Fibroblast of skin of scalp (primary cell): Measurements from ENCODE around the gene GMCL2.

ENCODE experiments used
- DNase-seq: peaks from one replicate; pipeline ENCODE4 v3.0.0-alpha.2; 2013

The GMCL2 gene

DNA sequence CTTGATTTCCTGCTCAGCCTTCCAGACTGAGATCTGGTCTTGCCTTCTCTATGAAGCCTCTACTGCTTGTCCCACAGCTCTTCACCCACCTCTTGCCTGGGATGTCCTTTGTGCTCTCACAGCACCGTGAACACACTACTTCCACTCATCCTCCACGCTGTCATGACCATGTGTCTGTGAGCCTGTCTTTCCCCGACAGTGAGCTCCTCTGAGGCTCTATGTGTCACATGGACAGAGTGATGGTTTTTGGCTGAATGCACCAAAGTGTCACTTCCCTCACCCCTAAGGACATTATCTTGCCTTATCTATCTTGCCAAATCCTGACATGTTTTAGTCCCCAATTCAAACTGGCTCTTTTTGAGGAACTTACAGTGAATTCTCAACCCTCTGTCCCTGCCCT, 34.1 kb upstream of the GMCL2 start:
- no peak for DNase-seq

DNA sequence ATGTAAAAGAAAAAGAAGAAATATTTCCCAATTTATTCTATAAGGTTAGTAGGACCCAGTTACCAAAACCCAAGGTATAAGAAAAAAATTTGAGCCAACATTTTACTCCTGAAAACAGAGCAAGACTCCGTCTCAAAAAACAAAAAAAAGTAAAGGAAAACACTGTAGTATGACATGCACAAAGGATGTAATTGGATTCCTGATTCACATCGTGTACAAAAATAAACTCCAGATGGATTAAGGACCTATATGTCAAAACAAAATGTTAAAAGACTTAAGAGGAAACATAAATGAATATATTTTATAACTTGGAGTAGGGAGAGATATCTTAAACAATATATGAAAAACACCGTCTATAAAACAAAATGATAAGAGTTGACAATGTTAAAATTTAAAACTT, 31.7 kb upstream of the GMCL2 start:
- DNase-seq = no peak

DNA sequence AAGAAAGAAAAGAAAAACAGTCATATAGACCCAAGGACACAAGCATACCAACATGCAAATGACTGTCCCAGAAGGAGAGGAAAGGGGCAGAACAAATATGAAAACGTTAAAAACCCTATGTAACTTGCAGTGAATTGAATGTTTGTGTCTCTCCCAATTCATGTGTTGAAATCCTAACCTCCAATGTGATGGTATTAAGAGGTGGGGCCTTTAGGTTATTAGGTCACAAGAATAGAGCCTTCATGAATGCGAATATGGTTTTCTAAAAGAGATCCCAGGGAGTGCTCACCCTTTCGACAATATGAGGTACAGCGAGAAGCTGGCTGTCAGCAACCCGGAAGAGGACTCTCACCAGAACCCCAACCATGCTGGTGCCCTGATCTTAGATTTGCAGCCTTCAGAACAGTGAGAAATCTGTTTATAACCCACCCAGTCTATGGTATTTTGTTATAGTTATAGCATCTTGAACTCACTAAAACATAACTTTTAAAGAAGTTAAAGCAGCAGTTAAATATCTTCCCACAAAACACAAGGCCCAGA, 31.1 kb upstream of the GMCL2 start:
- DNase-seq = no peak

DNA sequence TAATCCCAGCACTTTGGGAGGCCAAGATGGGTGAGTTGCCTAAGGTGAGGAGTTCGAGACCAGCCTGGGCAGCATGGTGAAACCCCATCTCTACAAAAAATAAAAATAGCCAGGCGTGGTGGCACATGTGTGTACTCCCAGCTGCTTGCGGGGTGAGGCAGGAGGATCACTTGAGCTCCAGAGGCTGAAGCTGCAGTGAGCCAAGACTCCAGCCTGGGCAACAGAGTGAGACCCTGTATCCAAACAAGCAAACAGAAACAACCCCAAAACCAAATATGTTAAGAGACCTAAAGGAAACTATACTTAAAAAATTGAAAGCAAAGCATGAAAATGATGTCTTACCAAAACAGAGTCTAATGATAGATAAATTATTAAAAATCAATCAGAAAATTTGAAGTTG, 29.6 kb upstream of the GMCL2 start:
- DNase-seq = no peak

DNA sequence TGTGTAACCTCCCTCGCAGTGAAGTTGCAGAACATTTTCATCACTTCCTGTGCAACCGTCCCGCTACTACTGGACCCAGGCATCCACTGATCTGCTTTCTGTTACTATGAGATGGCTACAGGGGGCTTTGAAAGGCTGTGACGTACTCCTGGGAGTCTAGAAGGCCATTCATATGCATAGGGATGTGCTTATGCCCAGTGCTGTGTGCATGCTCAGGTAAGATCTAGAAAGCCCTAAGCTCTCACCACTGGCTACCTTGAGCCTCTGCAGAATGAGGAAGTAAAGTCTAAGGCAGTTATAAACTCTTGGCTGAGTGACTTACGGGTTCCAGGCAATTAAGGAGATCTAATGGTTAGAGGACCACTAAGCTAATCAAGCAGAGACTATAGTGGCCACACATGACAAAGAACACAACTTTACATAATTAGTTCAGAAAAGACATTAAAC, 28.9 kb upstream of the GMCL2 start:
- no peak for DNase-seq

DNA sequence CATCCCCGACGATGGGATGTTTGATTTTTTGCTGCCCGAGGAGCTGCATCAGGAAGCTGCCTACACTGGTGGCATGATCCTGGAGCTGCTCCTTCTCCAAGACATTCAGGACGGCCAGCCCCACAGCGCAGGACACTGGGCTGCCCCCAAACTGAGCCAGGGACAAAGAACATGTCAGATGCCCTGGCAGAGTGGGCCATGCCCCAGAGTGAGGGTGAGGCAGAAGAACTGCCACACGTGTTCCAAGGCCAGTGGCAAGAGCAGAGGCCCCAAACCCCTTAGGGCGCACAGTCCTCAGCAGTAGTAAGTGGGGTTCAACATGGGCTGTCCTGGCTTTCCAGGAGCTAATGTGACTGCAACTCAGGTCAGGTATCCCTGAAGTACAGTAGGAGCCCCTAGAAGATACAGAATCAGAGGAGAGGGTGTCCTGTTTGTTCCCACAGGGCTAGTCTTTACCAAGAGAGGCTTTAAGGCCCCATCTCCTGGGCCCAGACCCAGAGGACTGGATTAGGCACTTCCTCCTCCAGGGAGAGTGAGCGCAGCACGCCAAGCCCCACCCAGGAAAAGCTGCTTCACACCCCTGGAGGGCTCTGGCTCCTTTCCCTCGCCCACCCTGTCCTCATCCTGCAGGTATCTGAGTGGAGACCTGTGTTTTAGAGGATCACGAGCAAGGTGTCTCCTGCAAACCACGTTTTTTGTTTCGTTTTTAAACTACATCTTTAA, 28.3 kb upstream of the GMCL2 start:
- no peak for DNase-seq

DNA sequence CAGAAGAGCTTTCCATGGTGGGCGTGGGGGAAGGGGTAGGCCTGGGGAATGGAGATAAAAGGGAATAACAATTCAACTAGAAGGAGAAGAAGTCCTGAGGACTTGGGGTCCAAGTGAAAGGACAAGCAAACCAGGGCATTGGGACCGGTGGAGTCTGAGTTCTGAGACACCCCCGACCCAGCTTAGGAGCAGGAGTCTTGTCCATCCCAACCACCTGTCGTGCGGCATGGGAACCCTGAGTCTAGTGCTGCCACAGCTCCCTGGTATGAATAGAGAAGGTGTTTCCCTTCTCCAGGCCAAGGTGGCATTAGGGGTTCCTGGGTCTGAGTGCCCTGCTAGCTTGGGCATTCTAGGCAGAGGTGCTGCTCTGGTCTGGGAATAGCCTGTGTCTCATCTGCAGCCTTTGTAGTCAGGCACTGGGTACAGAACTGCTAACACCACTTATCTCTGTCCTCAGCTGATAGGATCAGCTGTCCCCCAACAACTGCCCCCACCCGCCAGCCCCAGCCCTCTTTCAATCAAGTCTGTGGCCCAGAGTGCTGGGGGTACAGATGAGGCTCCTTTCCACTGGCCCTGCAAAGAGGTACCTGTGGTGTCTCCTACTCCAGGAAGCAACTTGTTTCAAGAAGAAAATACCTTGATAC, 27.1 kb upstream of the GMCL2 start:
- no peak for DNase-seq

DNA sequence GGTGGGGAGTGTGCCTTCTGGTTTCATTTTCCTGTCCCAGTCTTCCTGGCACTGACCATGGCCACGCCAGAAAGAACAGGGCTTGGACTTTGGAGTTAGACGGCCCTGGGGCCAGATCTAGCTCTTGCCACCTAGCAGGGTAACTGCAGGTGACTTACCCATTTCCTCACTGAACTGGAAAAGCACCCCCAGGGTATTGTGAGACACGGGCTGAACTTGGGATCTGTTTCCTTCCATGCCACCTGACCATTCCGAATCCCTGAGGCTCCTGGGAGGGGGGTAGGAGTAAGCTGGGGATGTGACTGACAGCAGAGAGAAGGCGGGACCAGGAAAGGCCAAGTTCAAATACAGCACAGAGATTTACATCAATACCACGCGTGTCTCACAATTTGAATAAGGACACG, 26.6 kb upstream of the GMCL2 start:
- DNase-seq = no peak

DNA sequence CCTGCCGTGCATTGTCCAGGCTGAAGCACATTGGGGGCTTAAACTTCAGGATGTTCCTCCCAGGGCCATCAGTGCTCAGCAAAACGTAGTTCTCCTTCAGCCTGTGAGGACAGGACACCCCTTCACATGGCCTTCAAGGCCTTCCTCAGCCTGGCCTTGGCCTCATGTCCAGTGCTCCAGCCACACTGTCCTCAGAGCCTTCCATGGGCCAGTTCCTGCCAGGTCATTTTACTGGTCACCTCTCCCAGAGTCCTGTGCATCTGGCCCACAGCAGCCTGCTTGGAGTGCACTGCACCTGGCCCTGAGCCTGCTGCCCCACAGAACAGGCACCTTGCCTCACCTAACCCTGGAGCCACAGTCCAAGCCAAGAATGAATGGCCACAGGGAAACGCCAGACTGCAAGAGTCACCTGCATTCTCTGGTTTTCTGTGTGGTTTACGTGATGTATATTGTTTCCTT, 25.9 kb upstream of the GMCL2 start:
- DNase-seq = no peak

DNA sequence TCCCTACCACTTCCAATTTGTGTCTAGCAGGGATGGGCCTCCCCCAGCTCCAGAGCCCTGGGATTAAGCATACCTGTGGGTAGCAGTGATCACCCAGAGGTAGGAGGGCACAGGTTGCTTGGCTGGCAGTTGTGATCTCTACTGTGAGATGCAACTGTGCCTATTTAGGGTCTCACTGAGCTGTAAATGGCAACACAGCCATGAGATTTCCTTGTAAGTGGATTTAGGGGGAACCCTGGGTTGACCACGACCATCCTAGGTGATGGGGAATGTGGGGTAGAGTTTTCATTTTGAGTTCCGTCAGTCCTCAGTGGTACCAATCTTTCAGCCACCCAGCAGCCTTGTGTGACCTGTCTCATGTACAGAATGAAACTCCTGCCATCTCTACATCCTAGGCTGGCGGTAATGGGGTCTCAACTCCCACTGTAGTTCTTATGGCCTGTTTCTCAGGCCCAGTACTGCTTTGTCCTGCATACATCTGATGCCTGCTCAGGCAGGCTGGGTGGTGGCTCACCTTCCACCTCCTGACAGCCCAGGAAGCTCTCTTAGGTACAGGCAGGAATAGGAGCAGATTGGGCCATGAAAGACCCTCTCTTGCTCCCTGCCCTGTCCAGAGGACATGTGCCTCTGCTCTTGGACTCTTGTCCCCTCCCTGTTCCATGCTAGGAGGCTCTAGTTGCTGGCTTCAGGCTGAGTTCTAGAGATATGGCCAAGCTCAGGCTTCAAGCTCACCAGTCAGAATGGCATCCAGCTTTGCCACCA, 25.3 kb upstream of the GMCL2 start:
- no peak for DNase-seq

DNA sequence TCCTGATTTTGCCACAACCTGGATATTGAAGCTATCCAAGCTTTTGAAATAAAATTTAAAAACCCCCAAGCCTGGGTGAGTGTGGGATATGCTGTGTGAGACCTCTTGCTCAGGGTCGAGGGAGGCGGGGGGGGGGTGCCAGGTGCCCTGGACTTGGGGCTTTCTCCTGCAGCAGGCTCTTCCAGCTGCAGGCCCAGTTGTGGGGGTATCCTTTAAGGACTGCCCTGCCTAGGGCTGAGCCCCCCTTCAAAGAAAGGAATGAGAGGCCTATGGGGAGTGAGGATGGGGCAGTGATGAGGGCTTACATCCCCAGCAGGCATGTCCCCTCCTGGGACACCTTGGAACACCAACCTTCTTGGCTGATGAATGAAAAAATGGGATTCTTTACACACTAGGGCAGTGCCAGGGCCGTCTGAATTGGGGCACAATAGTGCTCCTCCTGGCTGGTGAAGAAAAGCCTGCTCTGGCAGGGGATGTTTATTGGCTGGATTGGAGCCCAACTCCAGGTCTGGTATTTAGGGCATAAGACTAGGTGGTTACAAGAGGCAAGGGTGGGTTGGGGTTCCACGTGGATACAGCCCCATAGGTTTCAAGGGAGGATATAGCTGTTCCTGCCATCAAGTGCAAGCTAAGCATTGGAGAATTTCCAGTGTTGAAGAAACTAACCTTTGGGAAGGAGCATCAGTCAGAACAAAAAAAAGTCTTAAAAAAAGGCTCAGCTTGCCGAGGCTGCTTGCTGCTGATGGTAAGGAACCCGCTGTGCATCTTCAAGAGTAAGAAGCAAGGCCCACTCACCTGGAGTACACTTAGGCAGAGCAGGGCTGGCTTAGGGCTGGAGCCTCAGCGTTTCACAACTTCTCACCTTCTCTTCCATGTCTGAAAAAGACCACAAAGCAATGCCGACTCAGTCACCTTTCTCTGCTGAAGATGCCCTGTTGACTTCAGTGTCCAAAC, 24.2 kb upstream of the GMCL2 start:
- no peak for DNase-seq

DNA sequence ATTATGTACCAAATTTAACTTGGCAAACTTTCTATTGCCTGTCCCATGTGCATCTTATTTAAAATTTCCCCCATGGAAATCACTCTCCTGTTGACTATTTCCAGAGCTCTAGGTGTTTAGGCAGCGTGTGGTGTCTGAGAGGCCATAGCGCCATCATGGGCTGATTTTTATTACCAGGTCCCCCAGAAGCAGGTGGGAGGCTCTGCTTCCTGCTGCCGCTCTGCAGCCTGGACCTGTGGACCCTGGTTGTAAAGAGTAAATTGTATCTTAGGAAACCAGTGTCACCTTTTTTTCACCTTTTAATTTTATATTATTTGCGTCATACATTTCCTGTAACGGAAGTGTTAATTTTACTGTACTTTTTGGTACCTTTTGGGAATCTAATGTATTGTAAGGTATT, 23.5 kb upstream of the GMCL2 start:
- DNase-seq = no peak

DNA sequence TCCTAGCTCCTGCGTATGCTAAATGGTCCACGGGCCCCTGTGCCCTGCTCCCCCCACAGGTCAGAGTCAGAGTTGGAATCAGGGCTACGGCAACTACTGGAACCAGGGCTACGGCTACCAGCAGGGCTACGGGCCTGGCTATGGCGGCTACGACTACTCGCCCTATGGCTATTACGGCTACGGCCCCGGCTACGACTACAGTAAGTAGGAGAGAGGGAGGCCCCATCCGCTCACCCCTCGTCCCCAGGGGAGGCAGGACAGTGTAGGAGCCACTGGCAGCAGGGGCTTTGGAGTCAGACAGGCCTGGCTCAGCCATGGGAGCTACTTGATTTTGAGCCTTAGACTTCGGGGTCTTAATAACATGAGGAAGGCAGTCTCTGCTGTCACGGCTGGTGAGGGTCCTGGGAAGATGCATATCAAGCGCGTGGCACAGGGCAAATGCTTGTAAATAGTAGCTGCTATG, 22.9 kb upstream of the GMCL2 start:
- DNase-seq = no peak

DNA sequence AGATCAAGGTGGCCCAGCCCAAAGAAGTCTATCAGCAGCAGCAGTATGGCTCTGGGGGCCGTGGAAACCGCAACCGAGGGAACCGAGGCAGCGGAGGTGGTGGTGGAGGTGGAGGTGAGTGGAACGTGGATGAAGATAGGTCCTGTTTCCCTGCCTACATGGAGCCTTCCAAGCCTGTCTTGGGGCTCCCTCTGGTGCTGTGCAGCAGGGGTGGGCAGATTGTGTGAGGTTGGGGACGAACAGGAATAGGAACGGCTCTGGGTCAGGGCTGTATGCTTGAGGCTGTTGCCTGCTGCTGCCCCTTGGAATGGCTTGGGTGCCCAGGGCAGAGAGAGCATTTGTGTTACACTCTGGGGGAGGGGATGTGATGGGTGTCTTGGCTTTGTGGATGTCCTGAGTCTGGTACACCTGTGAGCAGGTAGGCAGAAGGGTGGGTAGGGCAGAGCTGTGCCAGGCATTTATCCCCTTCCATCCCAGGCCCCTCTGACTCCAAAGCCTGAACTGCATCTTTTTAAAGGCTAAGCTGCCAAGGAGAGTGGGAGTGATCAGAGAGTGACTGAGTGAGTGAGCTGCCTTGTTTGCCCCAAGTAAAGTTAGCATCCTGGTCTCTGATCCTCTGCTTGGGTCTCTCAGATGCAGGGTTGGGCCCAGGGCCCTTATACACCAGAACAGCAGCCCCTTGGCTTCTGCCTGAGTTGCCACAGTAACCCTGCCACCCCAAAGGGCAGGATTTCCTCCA, 22.3 kb upstream of the GMCL2 start:
- DNase-seq = no peak

DNA sequence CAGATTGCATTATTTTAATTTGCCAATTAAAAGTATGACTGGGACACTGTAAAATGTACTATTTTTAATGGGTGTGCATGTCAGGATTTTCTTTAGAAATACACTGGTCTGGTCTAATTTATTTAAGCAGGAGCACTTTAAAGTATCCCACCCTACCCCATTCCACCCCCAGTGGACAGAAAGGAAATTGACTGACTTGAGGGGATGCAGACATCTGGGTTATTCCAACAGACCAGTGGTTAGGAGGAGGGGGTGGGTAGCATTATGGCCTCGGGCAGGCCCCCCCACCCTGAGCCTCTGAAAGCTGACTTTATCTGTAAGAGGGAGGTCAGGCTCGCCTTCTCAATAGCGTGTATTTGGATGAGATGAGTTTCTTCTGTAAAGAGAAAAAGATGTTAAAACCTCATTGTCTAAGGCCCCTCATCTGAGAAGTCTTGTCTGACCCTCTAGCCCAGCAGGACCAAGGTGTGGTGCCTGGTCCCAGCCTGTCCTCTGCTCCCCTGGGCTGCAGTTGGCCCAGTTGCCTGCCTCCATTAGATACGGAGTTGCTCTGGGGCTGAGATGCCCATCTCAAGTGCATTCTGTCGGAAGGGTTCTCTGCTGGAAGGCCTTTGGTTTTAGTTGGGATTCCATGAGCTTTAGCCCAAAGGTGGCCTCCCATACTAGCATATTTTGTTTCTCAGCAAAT, 21.5 kb upstream of the GMCL2 start:
- no peak for DNase-seq

DNA sequence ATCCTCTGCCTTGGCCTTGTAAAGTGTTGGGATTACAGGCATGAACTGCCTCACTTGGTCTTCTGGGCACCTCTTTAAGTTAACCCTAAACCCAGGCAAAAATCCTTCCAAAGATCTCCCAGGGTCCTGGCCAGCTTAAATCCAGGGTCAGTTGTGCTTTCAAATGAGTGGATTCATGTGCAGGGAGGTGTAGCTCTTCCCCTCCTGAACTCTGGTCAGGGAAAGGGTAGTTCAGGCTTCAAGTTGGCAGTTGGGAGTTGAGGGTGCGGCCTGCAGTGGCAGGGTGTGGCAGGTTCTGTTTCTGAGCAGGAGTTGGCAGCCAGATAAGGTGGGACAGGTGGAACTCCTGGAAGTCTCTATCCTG, 20.7 kb upstream of the GMCL2 start:
- no peak for DNase-seq

DNA sequence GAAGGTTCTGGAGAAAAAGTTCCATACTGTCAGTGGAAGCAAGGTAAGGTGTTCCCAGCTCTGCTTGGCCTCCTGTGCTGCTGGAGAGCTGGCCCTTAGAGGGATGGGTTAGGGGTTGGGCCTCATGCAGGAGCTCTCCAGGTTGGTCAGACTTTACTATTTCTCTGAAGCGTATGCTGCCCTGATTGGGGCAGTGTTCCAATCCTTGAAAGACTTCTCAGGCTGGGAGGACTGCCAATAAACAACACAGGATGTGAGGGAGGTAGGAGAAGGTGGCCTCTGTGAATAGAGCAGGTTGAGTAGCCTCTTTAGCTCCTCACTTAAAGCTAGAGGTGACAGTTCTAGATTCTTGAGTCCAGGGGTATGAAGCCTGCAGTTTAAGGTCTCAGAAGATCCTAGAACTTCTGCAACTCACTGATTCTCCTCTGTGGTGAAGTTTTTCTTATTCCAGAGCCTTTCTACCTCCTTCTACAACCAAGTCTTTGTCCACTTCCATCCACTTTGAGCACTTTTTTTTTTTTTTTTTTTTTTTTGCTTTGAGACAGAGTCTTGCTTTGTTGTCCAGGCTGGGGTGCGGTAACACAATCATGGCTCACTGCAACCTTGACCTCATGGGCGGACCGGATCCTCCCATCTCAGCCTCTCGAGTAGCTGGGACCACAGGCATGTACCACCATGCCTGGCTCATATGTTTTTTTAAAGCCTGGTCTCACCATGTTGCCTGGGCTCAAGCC, 20.2 kb upstream of the GMCL2 start:
- DNase-seq = no peak

DNA sequence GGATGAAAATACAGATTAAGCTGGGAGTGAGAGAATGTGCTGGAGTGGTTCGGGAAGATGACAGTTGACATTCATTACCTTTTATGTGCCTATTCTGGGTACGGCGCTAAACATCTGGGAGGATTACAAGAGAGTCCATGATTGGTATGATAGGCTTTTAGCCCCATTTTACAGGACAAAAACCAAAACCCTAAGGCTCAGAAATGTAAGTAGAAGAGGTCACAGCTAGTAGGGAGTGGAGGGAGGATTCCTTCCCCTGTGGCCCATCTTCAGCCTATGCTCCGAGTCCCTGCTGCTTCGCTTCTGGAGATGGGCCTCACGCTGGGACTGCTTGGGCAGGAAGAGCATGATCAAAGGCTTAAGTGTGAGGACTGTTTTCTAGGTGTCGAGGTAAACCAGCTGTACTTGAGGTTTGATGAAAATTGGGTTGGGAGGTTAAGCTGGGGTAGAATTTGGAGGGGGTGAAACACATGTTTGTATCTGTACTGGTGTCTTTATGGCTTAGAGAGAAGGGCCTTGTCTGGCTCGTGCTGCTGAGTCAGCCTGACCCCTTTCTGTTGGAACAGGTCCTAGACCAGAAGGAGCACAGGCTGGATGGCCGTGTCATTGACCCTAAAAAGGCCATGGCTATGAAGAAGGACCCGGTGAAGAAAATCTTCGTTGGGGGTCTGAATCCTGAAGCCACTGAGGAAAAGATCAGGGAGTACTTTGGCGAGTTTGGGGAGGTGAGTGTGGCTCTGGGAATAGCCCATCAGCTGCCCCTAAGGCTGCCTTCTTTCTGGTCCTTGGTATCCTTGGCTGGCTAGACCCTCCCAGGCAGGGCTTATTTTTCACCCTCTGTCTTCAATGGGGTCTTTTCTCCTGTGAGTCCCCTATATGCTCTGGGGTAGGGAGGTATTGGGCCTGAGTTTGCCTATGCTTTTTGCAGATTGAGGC, 19.3 kb upstream of the GMCL2 start:
- no peak for DNase-seq

DNA sequence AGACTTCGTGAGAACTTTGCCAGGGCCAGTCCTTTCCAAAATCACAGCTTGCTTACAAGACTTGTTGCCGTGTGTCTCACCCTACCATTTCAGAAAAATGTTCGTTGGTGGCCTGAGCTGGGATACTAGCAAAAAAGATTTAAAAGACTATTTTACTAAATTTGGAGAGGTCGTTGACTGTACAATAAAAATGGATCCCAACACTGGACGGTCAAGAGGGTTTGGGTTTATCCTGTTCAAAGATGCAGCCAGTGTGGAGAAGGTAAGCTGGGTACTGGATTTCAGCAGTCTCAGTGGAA, 18.5 kb upstream of the GMCL2 start:
- no peak for DNase-seq
